ENCODE data around the gene RMND1. TPM values are rescaled to one million over a fixed set of nuclear protein-coding genes. Genes with fewer than 3 reads are reported as not detected.
A peak's percentile ranks its signal among the peaks of the same experiment; 100 is the strongest.

RMND1 gene
- total RNA-seq, 1 donor from 2014 or later, result 40.2 TPM

GRCh38 chr6:151443911-151444621 is 7.9 kb downstream of the RMND1 start:
- Mint-ChIP-seq H3K36me3 (ENCODE audit: insufficient read depth) (peaks cover 13% of the 10 kb centered on the region), H3K4me3 (ENCODE audit: low read depth) (no peak overlapping the region), H3K9me3 (ENCODE audit: low read depth) (no peaks in the 10 kb centered on the region), H3K27me3 (no peaks in the 10 kb centered on the region), H3K27ac (peak overlapping the region; percentile 1), H3K4me1 (ENCODE audit: low read depth) (peaks cover 23% of the 10 kb centered on the region)
- no peak for DNase-seq (ENCODE audit: low spot score, unreplicated experiment)
- TF ChIP-seq CTCF (IDR thresholded peaks at IDR 0.05; ENCODE audit: unreplicated experiment), result no peak

- DNase-seq (ENCODE audit: low spot score, unreplicated experiment), result no peak
- Mint-ChIP-seq H3K4me3 (ENCODE audit: low read depth) (no peak overlapping the region), H3K27me3 (no peaks in the 10 kb centered on the region), H3K4me1 (ENCODE audit: low read depth) (peaks cover 23% of the 10 kb centered on the region), H3K9me3 (ENCODE audit: low read depth) (no peaks in the 10 kb centered on the region), H3K36me3 (ENCODE audit: insufficient read depth) (peaks cover 10% of the 10 kb centered on the region), H3K27ac (peak overlapping the region; percentile 38)
- TF ChIP-seq CTCF (IDR thresholded peaks at IDR 0.05; ENCODE audit: unreplicated experiment), result no peak
These were observed 8.5 kb downstream of the RMND1 start for GRCh38 chr6:151443454-151443853.

GRCh38 chr6:151442371-151442770 is 9.6 kb downstream of the RMND1 start:
- H3K4me3 Mint-ChIP-seq (ENCODE audit: low read depth), result no peak overlapping the region
- peaks cover 13% of the 10 kb centered on the region for H3K36me3 Mint-ChIP-seq (ENCODE audit: insufficient read depth)
- peak overlapping the region; percentile 84 for H3K27ac Mint-ChIP-seq
- no peak for DNase-seq (ENCODE audit: low spot score, unreplicated experiment)
- no peaks in the 10 kb centered on the region for H3K27me3 Mint-ChIP-seq
- H3K9me3 Mint-ChIP-seq (ENCODE audit: low read depth), result no peaks in the 10 kb centered on the region
- H3K4me1 Mint-ChIP-seq (ENCODE audit: low read depth), result peaks cover 24% of the 10 kb centered on the region
- TF ChIP-seq CTCF (IDR thresholded peaks at IDR 0.05; ENCODE audit: unreplicated experiment), result no peak

- Mint-ChIP-seq H3K4me3 (ENCODE audit: low read depth) (peak overlapping the region; percentile 49), H3K27me3 (no peaks in the 10 kb centered on the region), H3K27ac (peak overlapping the region; percentile 29), H3K9me3 (ENCODE audit: low read depth) (no peaks in the 10 kb centered on the region), H3K4me1 (ENCODE audit: low read depth) (peaks cover 24% of the 10 kb centered on the region), H3K36me3 (ENCODE audit: insufficient read depth) (peaks cover 13% of the 10 kb centered on the region)
- DNase-seq (ENCODE audit: low spot score, unreplicated experiment), result no peak
- TF ChIP-seq CTCF (IDR thresholded peaks at IDR 0.05; ENCODE audit: unreplicated experiment), result no peak
These were observed 10.3 kb downstream of the RMND1 start for GRCh38 chr6:151441390-151442166.

GRCh38 chr6:151440930-151441329 is 11.0 kb downstream of the RMND1 start:
- Mint-ChIP-seq H3K4me3 (ENCODE audit: low read depth) (no peak overlapping the region), H3K36me3 (ENCODE audit: insufficient read depth) (peaks cover 16% of the 10 kb centered on the region), H3K4me1 (ENCODE audit: low read depth) (peaks cover 22% of the 10 kb centered on the region), H3K27ac (peak overlapping the region; percentile 51), H3K9me3 (ENCODE audit: low read depth) (no peaks in the 10 kb centered on the region), H3K27me3 (no peaks in the 10 kb centered on the region)
- DNase-seq (ENCODE audit: low spot score, unreplicated experiment), result no peak
- TF ChIP-seq CTCF (IDR thresholded peaks at IDR 0.05; ENCODE audit: unreplicated experiment), result peak; percentile 38

Measured in progenitor cell of endocrine pancreas (in vitro differentiated cells).